Caki2 (cell line): ENCODE measurements around the gene TOMT. TPM values are rescaled to one million over a fixed set of nuclear protein-coding genes. Genes with fewer than 3 reads are reported as not detected.
"Not testable (repeated sequence)": the region's sequence is repeated elsewhere in the genome, so short reads cannot be mapped to it uniquely, and the experiment has no call there.

Experiments used
- DNase-seq: peaks from one replicate; pipeline ENCODE4 v3.0.0-alpha.2; 2015; ENCODE audit warnings: low read depth
- in situ Hi-C: cut with HindIII; loops from 2 replicates; pipeline ENCODE4 v1.10.0; 2016; ENCODE audit warnings: low sequenced_read_pairs, low pct_unique_long_range_greater_than_20kb, mixed read lengths
- total RNA-seq: library from RNA; depleted of rRNA; stranded (reverse); fragments of >200 nt; shearing (Covaris generic); gene quantifications from 2 replicates; pipeline ENCODE4 v1.2.3, GENCODE V29; 2014; ENCODE audit warnings: low replicate concordance

Gene TOMT
- total RNA-seq, 1 experiment from 2014 or later: not detected

DNA sequence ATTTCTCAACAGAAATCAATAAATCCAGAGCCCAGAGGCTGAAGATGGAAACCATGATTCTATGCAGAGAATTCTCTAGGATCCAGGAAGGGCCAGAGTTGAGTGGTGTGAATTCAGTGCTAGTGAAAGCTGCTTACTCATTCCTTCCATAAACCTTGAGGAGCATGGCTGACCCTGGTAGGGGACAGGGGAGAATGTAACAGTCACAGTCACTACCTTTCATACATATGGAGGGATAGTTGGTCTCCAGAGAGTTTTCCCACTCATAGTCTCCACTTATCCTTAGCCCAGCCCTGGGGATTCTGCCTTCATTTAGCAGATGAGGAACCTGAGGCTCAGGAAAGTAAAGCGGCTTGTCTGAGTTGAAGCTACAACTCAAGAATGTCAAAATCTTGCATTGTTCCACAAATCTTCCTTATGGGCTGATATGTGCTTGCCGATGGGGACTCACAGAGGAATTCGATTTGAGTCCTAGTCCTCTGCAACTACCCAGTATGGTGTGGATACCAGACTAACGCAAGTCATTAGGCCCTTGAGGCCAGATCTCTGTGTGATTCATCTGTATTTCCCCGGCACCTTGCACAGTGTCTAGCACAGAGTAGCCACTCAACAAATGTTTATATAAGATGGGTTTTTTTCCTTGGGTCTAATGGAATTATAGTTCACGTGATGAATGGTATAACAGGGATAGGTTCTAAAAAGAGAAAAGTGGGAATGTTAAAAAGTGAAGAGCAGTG lies 10.5 kb downstream of the TOMT start:
- DNase-seq: no peak
- in situ Hi-C loops: no loop called here

DNA sequence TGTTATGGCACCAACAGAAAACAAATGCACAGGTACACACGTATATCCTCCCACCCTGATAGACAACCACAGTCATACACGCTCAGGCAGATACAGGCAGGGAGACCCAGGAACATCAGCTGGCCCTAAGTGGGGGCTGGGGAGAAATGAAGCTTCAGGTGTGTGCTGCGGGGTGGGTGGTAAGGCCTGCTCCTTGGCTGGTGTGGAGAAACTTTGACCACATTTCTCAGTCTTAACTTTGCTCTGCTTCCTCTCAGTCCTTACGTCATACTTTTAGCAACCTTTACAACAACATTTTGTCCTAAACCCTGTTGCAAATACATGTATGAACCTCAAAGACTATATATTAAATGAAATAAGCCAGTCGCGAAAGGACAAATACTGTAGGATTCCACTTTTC lies 13.5 kb downstream of the TOMT start:
- no peak for DNase-seq
- in situ Hi-C loops: no loop called here

DNA sequence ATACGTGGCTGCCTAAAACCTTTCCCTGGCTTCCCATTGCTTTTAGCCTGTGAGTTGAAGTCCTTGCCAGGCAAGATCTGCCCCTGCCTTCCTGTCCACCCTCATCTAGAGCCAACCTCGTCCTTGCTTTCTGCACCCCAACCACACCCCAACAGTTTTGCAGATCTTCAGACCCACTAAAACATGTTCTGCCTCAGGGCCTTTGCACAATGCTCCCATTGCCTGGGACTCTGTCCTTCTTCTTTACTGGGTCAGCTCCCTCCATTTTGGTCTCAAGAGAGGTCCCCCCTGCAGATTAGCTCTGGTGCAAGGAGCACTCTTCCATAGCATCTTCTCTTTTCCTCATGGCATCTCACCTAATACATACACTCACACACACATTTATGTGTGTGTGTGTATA lies 15.2 kb downstream of the TOMT start:
- in situ Hi-C loops: no loop called here
- no peak for DNase-seq

DNA sequence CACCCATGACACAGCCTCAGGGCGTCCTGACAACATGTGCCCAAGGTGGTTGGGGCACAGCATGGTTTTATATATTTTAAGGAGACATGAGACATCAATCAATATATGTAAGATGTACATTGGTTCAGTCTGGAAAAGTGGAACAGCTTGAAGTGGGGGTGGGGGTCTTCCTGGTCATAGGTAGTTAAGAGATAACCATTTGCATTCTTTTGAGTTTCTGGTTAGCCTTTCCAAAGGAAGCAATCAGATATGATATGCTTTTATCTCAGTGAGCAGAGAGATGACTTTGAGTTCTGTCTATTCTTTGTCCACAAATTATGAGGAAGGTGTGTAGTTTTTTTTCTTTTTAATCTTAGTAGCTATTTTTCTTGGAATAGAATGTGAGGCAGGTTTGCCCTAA lies 16.9 kb downstream of the TOMT start:
- in situ Hi-C loops: no loop called here
- no peak for DNase-seq

DNA sequence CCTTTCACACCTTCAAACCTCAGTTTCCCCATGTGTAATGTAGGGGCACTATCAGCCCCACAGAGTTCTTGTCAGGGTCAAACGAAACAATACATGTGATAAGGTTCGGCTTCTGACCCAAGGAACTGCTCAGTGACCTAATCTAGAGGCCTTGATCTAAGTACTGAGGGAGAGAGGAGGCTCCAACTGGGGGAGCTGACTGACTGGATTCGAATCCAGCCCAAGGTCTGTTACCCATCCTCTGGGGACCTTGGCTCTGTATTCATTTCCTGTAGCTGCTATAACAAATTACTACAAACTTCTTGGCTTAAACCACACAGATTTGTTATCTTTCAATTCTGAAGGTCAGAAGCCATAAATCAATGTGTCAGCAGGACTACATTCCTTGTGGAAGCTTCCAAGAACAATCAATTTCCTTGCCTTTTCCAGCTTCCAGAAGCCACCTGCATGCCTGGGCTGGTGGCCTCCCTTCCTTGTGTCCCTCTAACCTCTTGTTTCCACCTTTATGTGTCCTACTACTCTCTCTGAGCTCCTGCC lies 17.5 kb downstream of the TOMT start:
- in situ Hi-C loops: no loop called here
- DNase-seq: no peak

DNA sequence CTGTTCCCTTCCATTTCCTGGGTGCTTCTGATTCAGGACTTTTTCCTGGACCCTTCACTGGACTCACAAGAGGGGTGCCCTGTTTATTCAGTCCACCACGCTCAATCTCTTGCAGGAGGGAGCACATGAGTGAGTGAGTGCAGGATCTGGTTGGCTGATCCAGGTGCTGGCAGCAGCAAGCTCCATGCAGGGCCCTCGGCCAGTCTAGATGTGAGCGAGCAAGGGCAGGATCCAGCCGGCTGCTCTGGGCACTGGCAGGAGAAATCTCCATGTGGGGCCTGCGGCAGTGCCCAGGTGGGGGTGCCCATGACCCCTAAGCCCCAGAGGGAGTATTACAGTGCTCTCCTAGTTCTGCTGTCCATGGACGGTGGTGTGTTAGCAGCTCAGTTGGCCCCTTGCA lies 18.3 kb downstream of the TOMT start:
- no peak for DNase-seq
- in situ Hi-C loops: no loop called here

DNA sequence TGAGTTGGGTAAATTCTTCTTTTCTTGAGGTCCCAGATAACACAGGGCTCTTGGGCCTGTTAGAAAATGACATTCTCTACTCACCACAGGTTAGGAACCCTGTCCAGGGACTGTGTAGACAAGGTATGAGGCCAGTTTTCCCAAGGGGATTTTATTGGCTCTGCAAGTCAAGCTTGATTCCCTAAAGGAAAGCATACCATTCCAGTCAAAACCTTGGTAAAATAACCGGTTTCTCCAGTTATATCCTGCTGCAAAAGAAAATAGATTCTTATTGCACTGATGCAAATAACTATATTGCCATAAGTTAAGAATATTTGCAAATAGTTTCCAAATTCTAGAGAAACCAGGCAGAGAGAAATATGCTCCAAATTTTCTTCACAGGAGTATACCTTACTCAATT lies 20.2 kb downstream of the TOMT start:
- in situ Hi-C loops: no loop called here
- DNase-seq: no peak

DNA sequence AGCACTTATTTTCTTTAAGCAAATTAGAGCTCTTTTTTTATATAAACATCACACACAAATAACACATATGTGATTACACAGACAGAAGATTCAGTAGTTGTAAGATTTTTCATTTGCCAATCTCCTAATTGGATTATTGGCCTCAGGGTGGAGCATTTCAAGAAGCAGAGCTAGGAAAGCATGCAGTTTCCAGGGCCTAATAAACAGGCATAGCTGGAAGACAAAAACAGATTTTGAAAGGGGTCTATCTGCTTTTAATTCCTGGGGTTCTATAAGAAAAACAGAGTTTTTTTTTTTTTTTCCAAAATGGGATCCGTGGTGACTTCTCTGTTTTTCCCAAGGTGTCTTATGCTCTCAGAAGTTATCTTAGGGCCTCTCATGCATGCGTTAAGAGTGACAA lies 22.2 kb downstream of the TOMT start:
- in situ Hi-C loops: no loop called here
- DNase-seq: no peak

DNA sequence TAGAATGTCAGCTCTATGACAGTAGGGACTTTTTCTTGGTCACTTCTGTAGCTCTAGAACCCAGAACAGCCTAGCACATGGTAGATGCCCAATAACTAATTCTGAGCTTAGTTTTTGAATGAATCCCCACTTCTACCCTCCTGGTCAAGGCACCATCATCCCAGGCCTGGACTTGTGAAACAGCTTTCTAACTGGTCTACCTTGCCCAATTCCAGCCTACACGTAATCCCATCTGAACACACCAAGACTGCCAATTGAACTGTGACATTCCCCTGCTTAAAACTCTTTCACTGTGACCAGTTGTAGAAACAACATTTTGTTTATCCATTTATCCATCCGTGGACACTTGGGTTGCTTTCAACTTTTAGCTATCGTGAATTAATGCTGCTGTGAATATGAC lies 23.7 kb downstream of the TOMT start:
- DNase-seq: no peak
- in situ Hi-C loops: no loop called here

DNA sequence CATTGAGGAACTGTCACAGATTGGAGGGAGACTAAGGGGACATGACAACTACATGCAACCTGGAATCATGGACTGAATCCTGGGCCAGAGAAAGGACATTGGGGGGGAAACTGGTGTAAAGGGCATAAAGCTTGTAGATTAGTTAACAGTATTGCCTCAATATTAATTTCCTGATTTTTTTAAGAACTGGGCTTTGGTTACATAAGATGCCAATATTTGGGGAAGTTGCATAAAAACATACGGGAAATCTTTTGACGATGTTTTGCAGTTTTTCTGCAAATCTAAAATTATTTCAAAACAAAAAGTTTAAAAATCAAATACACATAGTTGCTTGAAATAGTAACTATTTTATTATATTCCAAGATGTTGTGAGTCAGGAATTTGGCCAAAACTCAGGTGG lies 26.9 kb downstream of the TOMT start:
- in situ Hi-C loops: no loop called here
- no peak for DNase-seq

DNA sequence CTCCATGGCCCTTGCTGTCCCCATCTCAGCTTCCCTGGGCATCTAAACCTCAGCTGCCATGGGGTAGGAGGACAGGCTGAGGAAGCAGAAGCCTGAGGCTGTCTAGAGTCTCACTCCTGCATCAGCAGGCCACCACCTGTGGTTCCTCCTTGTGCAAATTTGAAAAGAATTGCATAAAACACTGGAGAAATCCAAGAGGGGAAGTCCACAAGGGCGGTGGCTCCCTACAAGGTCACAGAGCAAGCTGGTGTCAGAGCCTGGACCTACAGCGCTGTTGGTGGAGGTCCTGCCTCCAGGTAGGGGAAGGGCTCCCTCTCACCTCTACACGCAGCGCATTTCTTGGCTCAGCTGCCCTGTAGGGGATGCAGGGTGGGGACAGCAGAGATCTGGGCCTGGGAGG lies 29.7 kb downstream of the TOMT start, which contains the start of gene FOLR3:
Gene FOLR3 (plus strand): TSS at position 253 of the 400 bp plus-strand sequence. CDS start 228 bp downstream, outside the sequence.
- DNase-seq, in situ Hi-C loops: not testable (repeated sequence)

DNA sequence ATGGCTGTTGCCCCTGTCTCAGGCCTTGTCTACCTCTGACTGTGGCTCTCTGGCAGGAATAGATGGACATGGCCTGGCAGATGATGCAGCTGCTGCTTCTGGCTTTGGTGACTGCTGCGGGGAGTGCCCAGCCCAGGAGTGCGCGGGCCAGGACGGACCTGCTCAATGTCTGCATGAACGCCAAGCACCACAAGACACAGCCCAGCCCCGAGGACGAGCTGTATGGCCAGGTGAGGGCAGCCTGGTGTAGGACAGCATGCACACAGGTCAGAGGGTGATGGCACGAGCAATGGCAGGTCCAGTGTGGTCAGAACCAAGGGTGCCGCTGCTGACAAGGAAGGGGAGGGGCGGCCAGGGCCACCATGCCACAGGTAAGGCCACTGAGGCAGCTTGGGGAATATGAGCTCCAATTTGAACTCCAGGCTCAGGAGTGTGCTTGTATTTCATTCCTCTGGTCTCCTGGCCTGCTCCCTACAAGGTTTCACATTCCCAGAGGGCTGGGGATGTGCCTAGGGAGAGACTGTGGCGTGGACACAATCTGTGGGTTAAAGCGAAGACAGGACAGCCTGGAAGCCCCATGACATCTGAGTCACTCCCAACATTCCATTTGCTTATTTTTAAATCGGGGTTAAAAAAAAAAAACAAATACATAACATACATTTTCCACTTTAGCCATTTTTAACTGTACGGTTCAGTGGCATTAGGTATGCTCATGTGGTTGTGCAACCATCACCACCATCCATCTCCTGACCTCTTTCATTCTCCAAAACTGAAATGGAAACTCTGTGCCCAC lies 30.4 kb downstream of the TOMT start:
- peak; percentile 40 for DNase-seq
- in situ Hi-C loops: no loop called here

DNA sequence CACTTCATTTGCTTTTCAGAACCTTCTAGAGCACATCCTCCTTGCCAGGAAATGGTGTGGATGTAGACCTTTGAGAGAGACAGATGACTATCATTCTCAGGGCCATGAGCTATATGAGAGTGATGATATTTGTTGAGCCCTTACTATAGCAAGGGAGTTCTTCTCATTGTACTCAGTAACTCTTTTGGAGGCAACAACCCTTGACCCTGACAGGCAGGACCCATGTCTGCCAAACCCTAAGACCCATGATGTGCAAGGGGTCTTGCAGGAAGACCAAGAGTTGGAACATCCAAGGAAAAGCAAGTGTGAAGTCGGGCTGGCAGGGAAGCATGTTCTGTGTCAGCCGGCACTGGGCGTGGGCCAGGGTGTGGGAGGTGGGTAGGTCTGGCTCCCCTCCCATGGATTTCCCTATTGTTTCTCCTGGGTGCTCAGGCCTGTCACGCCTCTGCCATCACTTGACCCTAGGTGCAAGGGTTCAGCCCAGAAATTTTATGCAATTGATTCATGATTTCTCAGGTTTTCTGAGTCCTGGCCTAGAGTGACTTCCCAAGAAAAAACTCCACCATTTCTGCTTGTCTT lies 31.0 kb downstream of the TOMT start:
- in situ Hi-C loops: no loop called here
- peak; percentile 8 for DNase-seq

DNA sequence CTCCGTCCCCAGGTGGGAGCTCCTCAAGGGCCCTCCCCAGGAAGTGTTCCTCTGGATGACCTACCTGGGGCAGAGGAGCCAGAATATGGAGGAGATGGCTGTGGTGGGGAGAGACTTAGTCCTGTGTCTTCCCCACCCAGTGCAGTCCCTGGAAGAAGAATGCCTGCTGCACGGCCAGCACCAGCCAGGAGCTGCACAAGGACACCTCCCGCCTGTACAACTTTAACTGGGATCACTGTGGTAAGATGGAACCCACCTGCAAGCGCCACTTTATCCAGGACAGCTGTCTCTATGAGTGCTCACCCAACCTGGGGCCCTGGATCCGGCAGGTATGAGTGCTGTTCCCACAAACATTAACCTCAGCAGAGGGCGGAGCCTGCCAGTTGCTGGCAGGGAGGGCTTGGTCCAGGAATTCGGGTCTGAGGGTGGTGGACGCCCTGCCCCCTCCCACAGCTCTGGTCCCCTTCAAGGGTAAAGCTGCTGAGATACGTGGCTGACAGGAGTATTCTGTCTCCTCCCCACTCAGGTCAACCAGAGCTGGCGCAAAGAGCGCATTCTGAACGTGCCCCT lies 33.2 kb downstream of the TOMT start:
- in situ Hi-C loops: no loop called here
- no peak for DNase-seq

DNA sequence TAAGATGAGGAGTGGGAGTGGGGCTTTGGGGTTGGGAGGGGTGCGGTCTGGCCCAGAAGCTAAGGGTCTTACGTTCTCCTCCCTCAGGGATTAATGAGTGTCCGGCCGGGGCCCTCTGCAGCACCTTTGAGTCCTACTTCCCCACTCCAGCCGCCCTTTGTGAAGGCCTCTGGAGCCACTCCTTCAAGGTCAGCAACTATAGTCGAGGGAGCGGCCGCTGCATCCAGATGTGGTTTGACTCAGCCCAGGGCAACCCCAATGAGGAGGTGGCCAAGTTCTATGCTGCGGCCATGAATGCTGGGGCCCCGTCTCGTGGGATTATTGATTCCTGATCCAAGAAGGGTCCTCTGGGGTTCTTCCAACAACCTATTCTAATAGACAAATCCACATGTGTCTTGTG lies 33.8 kb downstream of the TOMT start:
- DNase-seq: no peak
- in situ Hi-C loops: no loop called here

DNA sequence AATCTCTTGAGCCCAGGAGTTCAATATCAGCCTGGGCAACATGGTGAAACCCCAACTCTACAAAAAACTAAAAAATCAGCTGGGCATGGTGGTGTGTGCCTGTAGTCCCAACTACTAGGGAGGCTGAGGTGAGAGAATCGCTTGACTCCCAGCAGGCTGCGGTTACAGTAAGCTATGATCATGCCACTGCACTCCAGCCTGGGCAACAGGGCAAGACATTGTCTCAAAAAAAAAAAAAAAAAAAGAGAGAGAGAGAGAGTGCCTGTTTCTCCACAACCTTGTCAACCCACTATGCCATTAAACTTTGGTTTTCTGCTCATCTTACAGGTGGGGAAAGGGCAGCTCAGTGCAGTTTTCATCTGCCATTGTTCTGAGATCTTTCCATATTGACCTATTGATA lies 34.9 kb downstream of the TOMT start:
- in situ Hi-C loops: no loop called here
- no peak for DNase-seq

DNA sequence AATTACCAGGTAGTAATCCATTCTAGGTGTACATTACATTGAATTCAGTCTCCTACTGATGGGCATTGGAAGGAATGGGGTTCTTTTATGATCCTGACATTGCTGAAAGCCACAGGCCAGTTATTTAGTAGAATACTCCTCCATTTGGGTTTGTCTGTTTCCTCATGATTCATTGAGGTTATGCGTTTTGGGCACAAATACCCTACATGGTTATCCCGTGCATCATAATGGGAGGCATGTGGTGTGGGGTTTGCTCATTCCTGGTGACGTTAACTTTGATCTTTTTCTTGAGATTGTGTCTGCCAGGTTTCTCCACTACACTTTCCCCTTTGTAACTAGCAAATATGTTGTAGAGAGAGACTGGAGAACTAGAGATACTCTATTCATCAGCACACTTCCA lies 35.3 kb downstream of the TOMT start:
- DNase-seq: no peak
- in situ Hi-C loops: no loop called here

DNA sequence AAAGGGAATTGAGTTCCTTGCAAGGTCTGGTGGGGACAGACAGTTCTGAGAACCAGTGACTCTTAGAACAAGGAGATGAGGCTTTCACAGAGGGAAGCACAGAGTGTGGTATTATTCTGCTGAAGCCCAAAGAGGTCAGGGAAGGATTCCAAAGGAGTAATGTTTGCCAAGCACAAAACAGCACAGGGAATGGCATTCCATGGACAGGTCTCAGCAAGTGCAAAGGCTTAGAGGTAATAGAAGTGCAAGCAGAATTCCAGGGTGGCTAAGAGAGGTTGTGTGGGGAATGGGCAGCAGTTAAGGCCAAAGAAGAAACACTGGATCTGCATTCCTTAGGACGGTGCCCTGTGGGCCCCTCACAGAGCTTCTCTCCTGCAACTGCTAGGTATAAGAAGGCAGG lies 36.4 kb downstream of the TOMT start:
- DNase-seq, in situ Hi-C loops: not testable (repeated sequence)

DNA sequence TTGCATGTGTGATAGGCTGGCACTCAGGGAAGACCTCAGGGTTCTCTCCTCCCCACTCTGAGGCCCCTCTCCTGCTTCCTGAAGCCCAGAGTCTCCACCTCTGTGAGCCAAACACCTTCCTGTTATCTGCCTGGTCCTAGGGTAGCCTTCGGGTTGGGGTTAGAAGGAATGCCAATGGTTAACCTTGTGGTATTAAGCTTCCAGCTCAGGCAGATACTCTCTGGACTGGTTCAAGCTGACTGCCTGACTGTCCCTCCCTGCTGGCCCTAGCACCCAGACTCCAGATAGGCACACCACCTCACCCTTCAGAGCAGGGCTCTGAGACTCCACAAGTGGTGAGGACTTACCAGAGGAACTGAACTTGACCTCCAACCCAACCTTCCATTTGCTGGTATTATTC lies 36.8 kb downstream of the TOMT start:
- DNase-seq, in situ Hi-C loops: not testable (repeated sequence)
